IPS-20b (cell line): ENCODE measurements around the gene AGPAT2.

Source experiments
- H3K27ac ChIP-seq: one replicate; pipeline ENCODE4 v1.5.1; 2013; ENCODE audit warnings: low read length
- H3K27me3 ChIP-seq: 2 replicates; pipeline ENCODE4 v1.6.1; 2013; ENCODE audit warnings: mild to moderate bottlenecking, low read length, inconsistent platforms; ENCODE audit not compliant: insufficient read depth
- H3K36me3 ChIP-seq: 2 replicates; pipeline ENCODE4 v1.6.1; 2013; ENCODE audit warnings: low read depth, mild to moderate bottlenecking, inconsistent platforms, low read length, moderate library complexity; ENCODE audit not compliant: insufficient read depth
- H3K4me1 ChIP-seq: 2 replicates; pipeline ENCODE4 v1.6.1; 2013; ENCODE audit warnings: mild to moderate bottlenecking, control low read depth, inconsistent platforms, low read length, moderate library complexity; ENCODE audit not compliant: insufficient read depth
- H3K4me3 ChIP-seq: 2 replicates; pipeline ENCODE4 v1.5.1; 2013; ENCODE audit warnings: mild to moderate bottlenecking, low read length, inconsistent platforms
- H3K9ac ChIP-seq: 2 replicates; pipeline ENCODE4 v1.6.1; 2013; ENCODE audit warnings: low read depth, mild to moderate bottlenecking, inconsistent platforms, low read length, moderate library complexity
- H3K9me3 ChIP-seq: 2 replicates; pipeline ENCODE4 v1.6.1; 2013; ENCODE audit warnings: mild to moderate bottlenecking, low read depth, low read length, inconsistent platforms; ENCODE audit not compliant: insufficient read depth

The AGPAT2 gene

GRCh38 chr9:136667214-136667939 is 19.9 kb downstream of the AGPAT2 start:
- Histone ChIP-seq H3K9ac (no peak overlapping the region), H3K4me1 (no peaks in the 10 kb centered on the region), H3K36me3 (no peaks in the 10 kb centered on the region), H3K27ac (no peak overlapping the region), H3K9me3 (no peaks in the 10 kb centered on the region), H3K4me3 (no peak overlapping the region), H3K27me3 (peaks cover 9% of the 10 kb centered on the region; the same call in 1 of the 2 replicates)

GRCh38 chr9:136666372-136667213 is 20.7 kb downstream of the AGPAT2 start:
- no peak overlapping the region for H3K27ac ChIP-seq
- H3K27me3 ChIP-seq = peaks cover 9% of the 10 kb centered on the region; the same call in 1 of the 2 replicates
- H3K4me3 ChIP-seq = peak overlapping the region; percentile 18; the same call in 1 of the 2 replicates
- no peaks in the 10 kb centered on the region for H3K36me3 ChIP-seq
- no peaks in the 10 kb centered on the region for H3K9me3 ChIP-seq
- H3K4me1 ChIP-seq = no peaks in the 10 kb centered on the region
- H3K9ac ChIP-seq = no peak overlapping the region

GRCh38 chr9:136665704-136666371 is 21.4 kb downstream of the AGPAT2 start:
- no peak overlapping the region for H3K27ac ChIP-seq

GRCh38 chr9:136665111-136665703 is 22.1 kb downstream of the AGPAT2 start:
- no peak overlapping the region for H3K9ac ChIP-seq
- no peak overlapping the region for H3K27ac ChIP-seq
- H3K9me3 ChIP-seq = no peaks in the 10 kb centered on the region
- no peaks in the 10 kb centered on the region for H3K4me1 ChIP-seq
- H3K36me3 ChIP-seq = no peaks in the 10 kb centered on the region
- H3K27me3 ChIP-seq = peaks cover 9% of the 10 kb centered on the region; the same call in 1 of the 2 replicates
- H3K4me3 ChIP-seq = no peak overlapping the region; the same call in 1 of the 2 replicates

More at GRCh38 chr9:136665704-136666371, 21.4 kb downstream of the AGPAT2 start:
- Histone ChIP-seq H3K27me3 (peaks cover 9% of the 10 kb centered on the region; the same call in 1 of the 2 replicates), H3K9me3 (no peaks in the 10 kb centered on the region), H3K4me3 (no peak overlapping the region; the same call in 1 of the 2 replicates), H3K36me3 (no peaks in the 10 kb centered on the region), H3K4me1 (no peaks in the 10 kb centered on the region), H3K9ac (no peak overlapping the region)

GRCh38 chr9:136664000-136664915 is 23.0 kb downstream of the AGPAT2 start:
- H3K36me3 ChIP-seq = no peaks in the 10 kb centered on the region
- no peak overlapping the region for H3K4me3 ChIP-seq
- peaks cover 9% of the 10 kb centered on the region; the same call in 1 of the 2 replicates for H3K27me3 ChIP-seq
- H3K27ac ChIP-seq = no peak overlapping the region
- H3K9me3 ChIP-seq = no peaks in the 10 kb centered on the region
- H3K9ac ChIP-seq = no peak overlapping the region
- no peaks in the 10 kb centered on the region for H3K4me1 ChIP-seq

GRCh38 chr9:136662656-136663581 is 24.3 kb downstream of the AGPAT2 start, which contains the start of gene EGFL7:
Gene EGFL7 (plus strand): TSS chr9:136662916. CDS start chr9:136668283, 5,367 bp downstream.
- H3K4me1 ChIP-seq = no peaks in the 10 kb centered on the region
- no peak within 1 kb of the TSS for H3K4me3 ChIP-seq
- no peaks in the 10 kb centered on the region for H3K9me3 ChIP-seq
- no peak within 1 kb of the TSS for H3K9ac ChIP-seq
- no peaks in the 10 kb centered on the region for H3K36me3 ChIP-seq
- H3K27ac ChIP-seq = no peak within 1 kb of the TSS
- peaks cover 9% of the 10 kb centered on the region; the same call in 1 of the 2 replicates for H3K27me3 ChIP-seq

- Histone ChIP-seq H3K27me3 (peaks cover 9% of the 10 kb centered on the region; the same call in 1 of the 2 replicates), H3K36me3 (no peaks in the 10 kb centered on the region), H3K27ac (no peak overlapping the region), H3K9me3 (no peaks in the 10 kb centered on the region), H3K4me3 (no peak overlapping the region), H3K9ac (no peak overlapping the region), H3K4me1 (no peaks in the 10 kb centered on the region)
Observed at GRCh38 chr9:136662326-136662655, 25.0 kb downstream of the AGPAT2 start.

GRCh38 chr9:136661641-136662325 is 25.5 kb downstream of the AGPAT2 start:
- H3K36me3 ChIP-seq = no peaks in the 10 kb centered on the region

GRCh38 chr9:136660971-136661550 is 26.2 kb downstream of the AGPAT2 start:
- no peaks in the 10 kb centered on the region; the same call in 1 of the 2 replicates for H3K27me3 ChIP-seq
- H3K27ac ChIP-seq = no peak overlapping the region
- H3K4me1 ChIP-seq = no peaks in the 10 kb centered on the region
- H3K9me3 ChIP-seq = no peaks in the 10 kb centered on the region
- no peak overlapping the region for H3K9ac ChIP-seq
- no peaks in the 10 kb centered on the region for H3K36me3 ChIP-seq
- H3K4me3 ChIP-seq = no peak overlapping the region

More at GRCh38 chr9:136661641-136662325, 25.5 kb downstream of the AGPAT2 start:
- H3K27me3 ChIP-seq = peaks cover 5% of the 10 kb centered on the region; the same call in 1 of the 2 replicates
- H3K9ac ChIP-seq = no peak overlapping the region
- no peaks in the 10 kb centered on the region for H3K9me3 ChIP-seq
- H3K4me1 ChIP-seq = no peaks in the 10 kb centered on the region
- H3K4me3 ChIP-seq = no peak overlapping the region
- no peak overlapping the region for H3K27ac ChIP-seq
